A673 (cell line): ENCODE results near the gene CHST7. TPM values are rescaled to one million over a fixed set of nuclear protein-coding genes. Genes with fewer than 3 reads are reported as not detected.

Experiments used
- BruUV-seq: library from RNA; stranded (reverse); fragments of 400-500 nt; replicated peaks from 2 replicates; lab custom pipeline; 2021; lab: Mats Ljungman, UMichigan
- CTCF ChIA-PET: fragments of 300-600 bp; sonication (Branson Sonifier 250); formaldehyde crosslinking; loops from one replicate; lab custom pipeline; 2022; ENCODE audit warnings: antibody characterized with exemption; lab: Charles Lee
- POLR2A ChIA-PET: fragments of 300-600 bp; sonication (Branson Sonifier 250); formaldehyde crosslinking; loops from one replicate; lab custom pipeline; 2022; ENCODE audit warnings: antibody characterized with exemption; ENCODE audit not compliant: low non-redundant PET; lab: Charles Lee
- DNase-seq: peaks from one replicate; pipeline ENCODE4 v3.0.0-alpha.2; 2015; ENCODE audit warnings: low spot score
- H3K27ac ChIP-seq: fragments of 200-600 bp; sonication (generic); 2 replicates; pipeline ENCODE4 v1.5.1; 2016; ENCODE audit warnings: mixed run types, low read depth, mild to moderate bottlenecking, mixed read lengths, antibody characterized with exemption, low read length; ENCODE audit not compliant: poor library complexity, severe bottlenecking
- H3K27me3 ChIP-seq: fragments of 200-600 bp; sonication (generic); replicated peaks from 2 replicates; pipeline ENCODE4 v1.6.1; 2017; ENCODE audit warnings: mixed run types, low read depth, mild to moderate bottlenecking, mixed read lengths, antibody characterized with exemption, low read length; ENCODE audit not compliant: insufficient read depth, poor library complexity
- H3K36me3 ChIP-seq: fragments of 200-600 bp; sonication (generic); 2 replicates; pipeline ENCODE4 v1.6.1; 2016; ENCODE audit warnings: mixed run types, mild to moderate bottlenecking, mixed read lengths, antibody characterized with exemption, low read length; ENCODE audit not compliant: insufficient read depth, poor library complexity, severe bottlenecking
- H3K4me1 ChIP-seq: fragments of 200-600 bp; sonication (generic); 2 replicates; pipeline ENCODE4 v1.6.1; 2017; ENCODE audit warnings: mixed run types, mild to moderate bottlenecking, mixed read lengths, antibody characterized with exemption, low read length; ENCODE audit not compliant: insufficient read depth, poor library complexity, severe bottlenecking
- H3K4me3 ChIP-seq: fragments of 200-600 bp; sonication (generic); 2 replicates; pipeline ENCODE4 v1.5.1; 2016; ENCODE audit warnings: low read depth, mixed run types, mild to moderate bottlenecking, mixed read lengths, low read length; ENCODE audit not compliant: poor library complexity, severe bottlenecking
- H3K9me3 ChIP-seq: fragments of 200-600 bp; sonication (generic); 2 replicates; pipeline ENCODE4 v1.6.1; 2016; ENCODE audit warnings: mixed run types, low read depth, mild to moderate bottlenecking, mixed read lengths, antibody characterized with exemption, low read length; ENCODE audit not compliant: poor library complexity, severe bottlenecking
- CTCF ChIP-seq: fragments of 300-800, 200-600 bp; sonication (generic); conservative IDR thresholded peaks from 2 replicates; pipeline ENCODE4 v1.5.1; 2017; ENCODE audit warnings: low read depth, mild to moderate bottlenecking, antibody characterized with exemption, low read length, moderate library complexity, mixed read lengths
- EZH2 ChIP-seq: fragments of 200-600 bp; sonication (generic); IDR thresholded peaks from 2 replicates; pipeline ENCODE4 v1.6.1; 2017; ENCODE audit warnings: borderline replicate concordance, low read depth, mild to moderate bottlenecking, mixed read lengths, antibody characterized with exemption, low read length; ENCODE audit not compliant: poor library complexity, severe bottlenecking
- intact Hi-C: fragments of 100-400 bp; cut with micrococcal nuclease; formaldehyde crosslinking; loops from one replicate; pipeline ENCODE4 v1.10.0; 2022; ENCODE audit not compliant: unreplicated experiment
- total RNA-seq: library from RNA; stranded (reverse); gene quantifications from 2 replicates; pipeline ENCODE4 v1.2.3, GENCODE V29; 2021

Gene CHST7
- total RNA-seq, 1 experiment from 2014 or later: 5.7 TPM

DNA sequence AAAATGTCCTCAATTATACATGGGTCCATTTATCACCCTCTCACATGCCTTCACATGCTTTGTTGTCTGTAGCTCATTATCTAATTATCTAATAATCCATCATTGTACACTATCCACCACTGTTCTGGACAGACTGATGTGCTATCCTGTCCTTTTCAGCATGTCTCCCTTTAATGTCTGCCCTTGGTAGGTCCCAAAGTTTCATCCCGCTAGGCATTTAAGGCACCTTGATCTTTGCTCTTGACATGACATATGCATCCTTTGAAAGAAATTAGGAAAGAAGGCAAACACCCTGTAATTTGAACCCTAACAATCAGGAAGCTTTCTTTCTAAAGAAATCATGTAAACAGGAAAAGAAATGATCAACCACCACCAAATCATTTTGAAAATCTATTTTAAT, 5.7 kb downstream of the CHST7 start:
- intact Hi-C loops: no loop called here
- CTCF ChIA-PET: no interaction called here
- H3K27me3 ChIP-seq: no peaks in the 10 kb centered on the region

DNA sequence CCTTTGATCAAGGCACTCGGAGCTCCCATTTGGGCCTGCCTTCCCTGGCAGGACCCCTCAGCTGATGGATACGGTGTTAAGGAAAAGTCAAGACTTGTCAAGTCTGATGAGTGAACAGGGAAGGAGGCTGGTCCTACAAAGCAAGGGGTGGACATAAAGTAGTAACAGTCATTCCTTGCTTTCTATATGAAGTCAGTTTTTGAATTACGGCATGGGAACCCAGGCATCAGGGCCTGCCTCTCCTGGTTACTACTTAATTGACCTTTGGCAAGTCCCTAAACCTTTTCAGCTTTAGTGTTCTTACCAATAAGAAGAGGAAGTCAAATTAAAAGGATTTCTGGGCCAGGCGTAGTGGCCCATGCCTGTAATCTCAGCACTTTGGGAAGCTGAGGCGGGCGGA, 7.0 kb downstream of the CHST7 start:
- H3K9me3 ChIP-seq: no peaks in the 10 kb centered on the region
- BruUV-seq: no TSS peak
- ChIA-PET CTCF (no interaction called here), POLR2A (no interaction called here)
- no peaks in the 10 kb centered on the region for H3K36me3 ChIP-seq
- no peak for DNase-seq
- no peak overlapping the region for H3K4me3 ChIP-seq
- TF ChIP-seq CTCF (no peak), EZH2 (no peak)
- no peak overlapping the region for H3K27ac ChIP-seq
- H3K4me1 ChIP-seq: peaks cover 46% of the 10 kb centered on the region
- intact Hi-C loops: no loop called here
- H3K27me3 ChIP-seq: no peaks in the 10 kb centered on the region

More for the DNA sequence above, 5.7 kb downstream of the CHST7 start:
- Histone ChIP-seq H3K27ac (no peak overlapping the region), H3K4me3 (no peak overlapping the region), H3K36me3 (no peaks in the 10 kb centered on the region), H3K4me1 (peaks cover 38% of the 10 kb centered on the region), H3K9me3 (no peaks in the 10 kb centered on the region)
- BruUV-seq: no TSS peak
- POLR2A ChIA-PET: no interaction called here
- no peak for TF ChIP-seq EZH2
- no peak for TF ChIP-seq CTCF
- no peak for DNase-seq

DNA sequence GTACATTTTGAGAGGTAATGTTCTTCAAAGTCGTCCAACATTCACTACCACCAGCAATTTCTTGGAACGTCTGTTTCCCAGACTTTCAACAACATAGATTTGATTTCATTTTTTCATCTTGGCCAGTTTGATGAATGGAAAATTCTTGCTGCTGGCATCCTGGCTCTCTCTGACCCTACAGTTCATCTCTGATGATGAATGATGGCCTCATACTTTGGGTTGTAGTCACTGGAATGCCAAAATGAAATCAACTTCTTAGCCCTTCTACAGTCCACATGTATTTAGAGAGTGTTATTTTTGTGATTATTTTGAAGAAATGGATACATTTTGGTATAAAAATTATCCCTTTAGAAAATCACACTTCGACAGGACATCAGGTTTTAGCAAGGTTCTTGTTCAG, 8.8 kb downstream of the CHST7 start:
- Histone ChIP-seq H3K27me3 (no peaks in the 10 kb centered on the region), H3K4me1 (peaks cover 37% of the 10 kb centered on the region), H3K36me3 (no peaks in the 10 kb centered on the region), H3K9me3 (no peaks in the 10 kb centered on the region), H3K4me3 (no peak overlapping the region), H3K27ac (peak overlapping the region; percentile 39)
- TF ChIP-seq EZH2 (no peak), CTCF (no peak)
- ChIA-PET CTCF (no interaction called here), POLR2A (interaction anchor here (0.6 kb wide), 1 partner anchor 139 kb away, joined by 3 read pairs; no protein-coding TSS in a partner anchor)
- intact Hi-C loops: no loop called here
- BruUV-seq: no TSS peak
- DNase-seq: no peak
